Fibroblast of pulmonary artery (primary cell): ENCODE measurements around the gene MSI1.

Experiments
- DNase-seq: peaks from one replicate; pipeline ENCODE4 v3.0.0-alpha.2; 2010; ENCODE audit warnings: low read depth
- H3K4me3 ChIP-seq: replicated peaks from 2 replicates; pipeline ENCODE4 v1.5.1; 2011; ENCODE audit warnings: low read depth, mild to moderate bottlenecking, control low read depth, low read length, moderate library complexity
- CTCF ChIP-seq: IDR thresholded peaks from 2 replicates; pipeline ENCODE4 v1.5.1; 2011; ENCODE audit warnings: mild to moderate bottlenecking, control low read depth, low read length, inconsistent platforms; ENCODE audit errors: missing control alignments

Gene MSI1

DNA sequence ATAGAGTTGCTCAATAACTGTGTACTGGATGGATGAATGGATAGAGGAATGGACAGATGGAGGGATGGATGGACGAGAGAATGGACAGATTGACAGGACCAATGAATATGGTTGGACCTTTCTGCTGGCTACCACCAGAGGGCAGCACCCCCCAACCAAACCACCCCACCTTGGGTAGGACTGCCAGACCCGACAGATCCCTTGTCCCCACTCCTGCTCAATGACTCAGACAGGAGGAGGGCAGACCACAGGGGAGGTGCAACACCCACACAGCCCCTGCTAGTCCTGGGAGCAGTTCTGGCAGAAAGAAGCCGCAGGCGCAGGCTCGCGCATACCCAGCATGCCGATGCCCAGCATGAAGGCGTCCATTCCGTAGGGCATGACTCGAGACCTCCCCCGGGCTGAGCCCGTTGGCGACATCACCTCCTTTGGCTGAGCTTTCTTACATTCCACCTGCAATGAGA, 12.4 kb downstream of the MSI1 start:
- DNase-seq = peak; percentile 88
- TF ChIP-seq CTCF = peak; percentile 90
- H3K4me3 ChIP-seq = no peak overlapping the region

DNA sequence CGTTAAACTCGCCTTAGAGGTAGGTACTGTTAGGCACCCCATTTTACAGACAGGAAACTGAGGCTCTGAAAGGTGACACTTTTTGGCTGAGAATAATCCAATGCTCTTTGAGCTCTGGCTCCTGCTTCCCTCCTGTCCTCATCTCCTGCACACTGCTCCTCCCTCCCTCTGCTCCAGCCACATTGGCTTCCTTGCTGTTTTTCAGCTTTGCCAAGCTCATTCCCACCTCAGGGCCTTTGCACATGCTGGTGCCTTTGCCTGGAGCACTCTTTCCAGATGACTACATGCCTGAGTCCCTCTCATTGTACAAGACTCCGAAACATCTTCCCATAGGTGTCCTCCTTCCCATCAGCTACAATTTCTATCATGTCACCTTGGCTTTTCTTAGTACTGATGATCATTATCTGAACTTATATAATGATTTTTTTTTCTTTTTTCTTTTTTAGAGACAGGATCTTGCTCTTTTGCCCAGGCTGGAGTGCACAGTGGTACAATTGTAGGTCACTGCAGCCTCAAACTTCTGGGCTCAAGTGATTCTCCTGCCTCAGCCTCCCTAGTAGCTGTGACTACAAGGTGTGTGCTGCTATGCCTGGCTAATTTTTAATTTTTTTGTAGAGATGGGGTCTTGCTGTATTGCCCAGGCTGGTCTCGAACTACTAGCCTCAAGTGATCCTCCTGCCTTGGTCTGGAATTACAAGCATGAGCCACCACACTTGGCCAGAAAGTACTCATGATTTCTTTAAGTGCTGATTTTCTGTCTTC, 15.2 kb downstream of the MSI1 start:
- no peak for DNase-seq
- no peak for TF ChIP-seq CTCF
- no peak overlapping the region for H3K4me3 ChIP-seq

DNA sequence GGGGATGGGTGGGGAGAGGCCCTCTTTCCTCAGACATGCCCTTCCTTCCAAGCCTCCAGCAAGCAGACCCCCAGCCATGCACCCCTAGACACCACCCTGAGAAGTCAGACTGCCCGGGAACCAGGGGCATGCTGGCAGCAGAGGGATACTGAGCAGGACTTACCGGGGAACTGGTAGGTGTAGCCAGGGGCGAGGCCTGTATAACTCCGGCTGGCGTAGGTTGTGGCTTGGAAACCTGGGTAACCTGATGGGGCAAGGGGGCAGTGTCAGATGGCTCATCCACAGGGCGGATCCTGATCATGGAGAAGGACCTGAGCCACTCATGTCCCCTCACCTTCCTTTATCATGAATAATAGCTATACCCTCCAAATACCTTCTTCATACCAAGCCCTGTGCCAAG, 15.8 kb downstream of the MSI1 start:
- DNase-seq = no peak
- no peak overlapping the region for H3K4me3 ChIP-seq
- TF ChIP-seq CTCF = no peak

DNA sequence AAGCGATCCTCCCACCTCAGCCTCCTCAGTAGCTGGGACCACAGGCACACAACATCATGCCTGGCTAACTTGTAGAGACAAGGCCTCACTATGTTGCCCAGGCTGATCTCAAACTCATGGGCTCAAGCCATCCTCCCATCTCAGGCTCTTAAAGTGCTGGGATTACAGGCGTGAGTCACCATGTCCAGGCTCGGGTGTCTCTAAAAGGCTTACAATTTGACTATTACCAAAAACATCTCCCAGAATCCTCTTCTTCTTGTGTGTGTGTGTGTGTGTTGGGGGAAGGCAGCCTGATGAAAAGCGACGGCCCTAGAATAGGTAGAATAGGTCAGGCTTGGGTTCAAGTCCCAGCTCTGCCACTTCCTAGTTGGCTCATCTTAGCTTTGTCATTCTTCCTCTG, 16.8 kb downstream of the MSI1 start:
- DNase-seq = peak; percentile 8
- H3K4me3 ChIP-seq = no peak overlapping the region
- no peak for TF ChIP-seq CTCF

DNA sequence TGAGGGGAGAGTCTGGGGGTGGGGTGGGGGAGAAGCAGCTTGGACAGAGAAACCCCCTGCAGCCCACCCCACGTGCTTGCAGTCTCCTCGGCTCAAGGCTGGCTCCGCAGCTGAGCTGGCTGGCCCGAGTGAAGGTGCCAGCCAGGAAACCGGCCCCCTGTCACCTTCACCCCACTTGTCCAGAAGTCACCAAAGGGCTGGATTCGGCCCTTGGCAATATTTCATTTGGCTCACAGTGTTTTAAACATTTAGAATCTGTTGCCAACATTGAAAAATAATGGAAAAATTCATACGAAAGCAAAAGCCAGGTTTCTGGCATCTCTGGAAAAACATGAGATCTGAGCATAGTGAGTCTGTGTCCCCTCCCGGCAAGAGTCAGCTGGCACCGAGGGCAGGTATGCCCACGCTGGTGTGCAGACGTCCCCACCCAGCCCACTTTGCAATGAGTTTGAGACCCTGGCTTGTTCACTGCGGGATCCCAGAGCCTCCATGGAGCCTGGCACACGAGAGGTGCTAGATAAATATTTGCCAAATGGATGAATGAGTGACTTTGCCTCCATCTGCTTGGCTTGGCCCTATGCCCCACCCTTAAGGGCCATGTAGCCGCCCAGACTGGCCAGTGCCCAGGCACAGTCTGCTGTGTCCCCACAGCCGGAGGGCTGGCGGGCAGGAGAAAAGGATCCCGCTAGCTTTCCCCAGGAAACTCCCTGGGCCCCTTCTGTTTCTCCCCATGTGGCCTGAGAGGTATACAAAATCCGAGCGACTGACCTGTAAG, 18.2 kb downstream of the MSI1 start:
- TF ChIP-seq CTCF = no peak
- no peak for DNase-seq
- no peak overlapping the region for H3K4me3 ChIP-seq

GRCh38 chr12:120347766-120348165, 21.2 kb downstream of the MSI1 start:
- no peak for TF ChIP-seq CTCF
- no peak for DNase-seq
- no peak overlapping the region for H3K4me3 ChIP-seq
